DMS 273 treated with DMSO at 0.1 percent for 48 hours (cell line): Measurements from ENCODE around the gene CALD1.

Experiments
- DNase-seq: peaks from one replicate; lab custom pipeline; 2025; lab: John Stamatoyannopoulos, UW

CALD1 gene

DNA sequence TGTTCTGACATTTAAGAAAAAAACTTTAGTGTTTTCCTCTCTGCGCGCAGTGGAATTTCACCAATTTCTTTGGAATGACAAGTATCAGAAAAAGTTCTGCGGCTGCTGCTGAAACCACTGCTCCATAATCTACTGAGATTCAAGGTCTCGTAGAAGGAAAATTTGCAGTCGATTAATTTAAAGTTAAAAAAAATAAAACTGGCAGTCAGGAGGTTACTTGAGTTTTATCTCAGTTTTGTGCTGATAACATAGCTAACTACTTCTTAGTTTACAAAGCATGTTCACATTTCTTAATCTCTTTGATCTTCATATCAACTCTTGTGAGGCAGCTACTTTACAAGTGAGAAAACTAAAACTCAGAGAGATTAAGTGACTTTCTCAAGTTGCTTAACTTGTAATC, 18.2 kb upstream of the CALD1 start:
- DNase-seq: no peak

DNA sequence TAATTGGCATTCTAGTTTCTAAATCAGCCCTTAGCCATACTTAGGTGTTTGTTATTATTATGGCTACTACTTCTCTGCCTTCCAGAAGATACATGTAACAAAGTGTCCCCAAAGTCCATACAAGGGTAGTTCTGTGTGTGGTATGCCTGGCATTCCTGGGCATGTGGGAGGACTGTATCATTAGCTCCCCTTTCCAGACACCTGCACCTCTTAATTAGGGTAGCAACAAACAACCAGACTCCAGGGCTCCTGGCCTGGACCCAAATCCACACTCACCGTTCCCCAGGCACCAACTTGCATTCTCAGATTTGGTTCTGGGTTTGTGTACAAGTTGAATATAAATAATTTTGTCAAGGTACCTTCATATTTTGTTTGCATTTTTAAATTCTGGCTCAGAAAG, 15.5 kb upstream of the CALD1 start:
- no peak for DNase-seq

DNA sequence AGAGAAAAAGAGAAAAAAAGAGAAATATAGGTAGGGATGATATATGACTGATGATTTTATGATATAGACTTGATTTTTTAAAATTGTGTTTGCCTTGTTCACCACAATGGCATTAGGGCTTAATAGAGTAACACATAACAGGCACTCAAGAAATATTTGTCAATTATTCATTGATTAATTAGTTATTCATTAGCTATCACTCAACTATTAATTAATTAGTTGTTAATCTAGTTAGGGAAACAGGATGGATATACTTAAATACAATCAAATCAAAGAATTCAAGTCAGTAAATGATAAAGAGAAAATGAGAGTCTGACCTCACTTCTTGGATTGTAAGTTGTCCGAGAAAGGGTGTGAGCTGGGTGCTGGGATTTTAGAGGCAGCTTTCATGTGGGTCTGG, 15.1 kb upstream of the CALD1 start:
- no peak for DNase-seq

DNA sequence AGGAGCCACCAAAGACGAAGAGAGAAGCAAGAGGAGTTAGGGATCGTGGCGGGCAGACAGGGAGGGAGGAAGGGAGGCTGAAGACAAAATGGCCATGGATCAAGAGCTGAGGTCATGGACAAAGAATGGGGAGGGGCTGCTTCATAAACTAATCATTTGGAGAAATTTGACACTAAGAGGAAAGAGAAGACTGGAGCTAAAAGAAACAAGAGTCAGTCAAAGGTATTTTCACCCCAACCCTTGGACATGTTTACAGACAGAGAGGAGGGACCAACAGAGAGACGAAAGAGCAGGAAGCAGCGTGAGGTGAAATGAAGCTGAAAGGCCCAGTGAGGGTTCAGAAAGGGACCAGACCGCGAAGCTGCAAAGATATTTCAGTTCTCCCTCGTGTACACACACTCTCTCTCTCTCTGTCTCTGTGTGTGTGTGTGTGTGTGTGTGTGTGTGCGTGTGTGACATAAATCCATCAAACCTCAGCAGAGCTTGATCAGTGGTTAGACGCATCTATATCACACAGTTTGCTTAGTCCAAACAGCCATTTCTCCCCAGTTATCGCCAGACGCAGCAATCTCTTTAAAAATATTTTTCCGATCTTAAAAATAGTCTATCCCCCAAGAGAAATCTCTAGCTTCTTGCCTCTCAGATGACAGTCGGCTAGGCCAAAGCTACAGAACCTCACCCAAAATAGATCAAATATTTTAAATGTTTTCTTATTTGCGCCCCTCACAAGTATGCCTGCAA, 12.5 kb upstream of the CALD1 start:
- no peak for DNase-seq

DNA sequence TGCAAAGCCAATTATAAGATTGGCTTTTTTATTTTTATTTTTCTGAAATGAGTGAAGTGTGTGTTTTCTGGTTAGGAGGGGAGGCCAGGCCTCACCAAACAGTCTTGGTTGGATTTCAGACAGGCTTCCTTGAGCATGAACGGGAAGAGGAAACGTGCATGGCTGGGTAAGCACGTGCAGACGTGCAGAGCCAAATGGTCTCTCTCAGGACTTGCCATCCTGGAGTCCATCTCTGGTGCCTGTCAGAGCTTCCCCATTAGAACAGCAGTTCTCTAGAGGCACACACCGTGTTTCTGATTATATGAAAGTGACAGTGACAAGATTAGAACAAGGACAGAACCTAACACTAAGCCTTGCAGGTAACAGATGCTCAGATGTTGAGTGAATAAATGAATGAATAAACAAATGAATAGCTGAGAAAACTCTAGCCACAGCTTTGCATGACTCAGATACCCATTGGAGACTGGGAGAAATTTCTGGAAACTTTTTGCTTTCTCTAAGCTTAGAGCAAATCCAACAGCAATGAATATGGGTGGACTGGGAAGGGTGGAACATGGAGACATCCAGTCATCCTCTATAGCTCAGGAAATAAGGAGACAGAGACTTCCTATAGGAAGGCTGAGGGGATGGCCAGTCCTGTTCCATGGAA, 11.8 kb upstream of the CALD1 start:
- no peak for DNase-seq

DNA sequence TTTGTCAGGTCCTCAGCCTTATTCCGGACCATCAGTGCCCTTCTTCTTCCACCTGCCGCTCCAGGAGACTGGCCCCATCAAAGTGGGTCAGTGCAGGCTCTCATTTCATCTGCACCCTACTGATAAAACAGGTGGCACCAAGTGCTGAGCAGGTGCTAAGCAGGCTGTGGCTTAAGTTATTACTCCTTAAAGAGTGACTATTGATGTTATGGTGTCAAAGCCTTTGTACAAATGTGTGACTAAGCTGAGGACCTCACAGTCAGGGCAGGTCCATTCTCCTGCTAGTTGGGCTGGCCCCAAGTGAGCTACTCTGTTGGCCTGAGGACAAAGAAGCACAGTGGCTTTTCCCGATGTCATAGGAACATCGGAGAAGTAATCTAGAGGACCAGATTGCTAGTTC, 11.2 kb upstream of the CALD1 start:
- no peak for DNase-seq

DNA sequence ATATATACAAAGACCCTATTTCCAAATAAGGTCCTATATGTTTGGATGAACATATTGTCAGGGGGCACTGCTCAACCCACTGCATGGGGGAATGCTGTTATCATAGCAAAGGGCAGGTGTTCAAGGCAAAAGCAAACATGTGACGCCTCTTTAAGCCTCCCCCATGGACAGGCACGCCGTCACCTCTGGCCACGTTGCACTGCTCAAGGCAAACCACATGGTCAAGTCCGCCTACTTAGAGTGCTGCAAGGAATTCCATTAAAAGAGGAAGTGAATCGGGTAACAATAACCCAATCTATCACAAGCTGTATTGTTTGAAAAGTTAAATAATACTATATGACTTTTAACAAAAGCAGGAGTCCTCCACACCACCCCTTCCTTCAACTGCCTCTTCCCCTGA, 8.8 kb upstream of the CALD1 start:
- no peak for DNase-seq

DNA sequence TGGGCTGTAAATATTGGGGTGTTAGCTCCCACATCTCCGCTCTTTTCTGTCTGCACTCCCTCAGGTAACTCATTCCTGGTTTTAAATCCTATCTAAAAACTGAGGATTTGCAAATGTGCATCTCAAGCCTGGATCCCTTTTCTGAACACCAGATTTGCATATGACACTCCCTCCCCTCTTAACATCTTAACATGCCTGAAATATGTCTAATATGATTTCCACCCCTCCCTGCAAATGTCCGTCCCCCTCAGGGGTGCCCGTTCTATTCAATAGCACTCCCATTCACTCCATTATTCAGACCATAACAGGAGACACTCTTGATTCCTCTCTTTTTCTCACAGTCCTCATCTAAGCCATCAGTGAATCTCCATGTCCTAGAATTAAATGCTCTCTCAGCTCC, 8.3 kb upstream of the CALD1 start:
- DNase-seq: no peak

DNA sequence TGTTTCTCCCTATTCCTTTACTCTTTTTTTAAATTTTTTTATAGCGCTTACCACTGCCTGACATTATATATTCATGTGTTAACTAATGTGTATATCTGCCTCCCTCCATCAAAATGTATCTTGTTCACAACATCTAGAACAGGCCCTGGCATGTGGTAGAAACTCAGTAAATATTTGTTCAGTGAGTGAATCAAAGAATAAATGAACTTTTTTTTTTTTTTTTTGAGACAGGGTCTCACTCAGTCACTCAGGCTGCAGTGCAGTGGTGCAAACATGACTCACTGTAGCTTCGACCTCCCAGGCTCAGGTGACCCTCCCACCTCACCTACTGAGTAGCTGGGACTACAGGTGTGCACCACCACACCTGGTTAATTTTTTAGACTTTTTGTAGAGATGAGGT, 7.5 kb upstream of the CALD1 start:
- no peak for DNase-seq

DNA sequence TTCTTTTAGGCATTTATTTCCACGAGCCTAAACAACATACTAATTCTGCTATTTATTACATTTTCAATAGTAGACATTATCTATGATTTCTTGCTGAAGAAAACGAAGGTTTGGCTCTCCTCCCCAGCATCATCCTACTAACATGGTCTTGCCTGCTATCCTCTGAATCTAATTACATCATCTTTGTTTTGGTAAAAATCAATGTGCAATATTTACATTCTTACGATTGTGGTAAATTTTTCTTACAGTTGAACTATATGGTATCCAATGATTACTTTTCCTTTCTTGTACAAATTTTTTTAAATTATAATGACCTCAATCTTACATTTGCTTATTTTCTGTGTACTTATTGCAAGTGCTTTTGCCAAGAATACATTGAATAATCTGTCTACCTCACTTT, 7.0 kb upstream of the CALD1 start:
- DNase-seq: no peak

DNA sequence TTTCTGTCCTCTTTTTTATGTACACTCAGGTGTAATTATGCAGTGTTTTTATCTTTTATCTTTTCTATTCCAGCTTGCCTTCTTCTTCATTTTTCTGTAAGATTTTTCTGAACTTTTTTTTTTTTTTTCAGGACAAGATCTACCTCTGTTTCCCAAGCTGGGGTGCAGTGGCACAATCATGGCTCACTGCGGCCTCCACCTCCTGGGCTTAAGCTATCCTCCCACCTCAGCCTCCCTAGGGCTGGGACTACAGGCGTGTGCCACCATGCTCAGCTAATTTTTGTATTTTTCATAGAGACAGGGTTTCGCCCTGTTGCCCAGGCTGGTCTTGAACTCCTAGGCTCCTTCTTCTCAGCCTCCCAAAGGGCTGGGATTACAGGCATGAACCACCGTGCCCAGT, 6.3 kb upstream of the CALD1 start:
- no peak for DNase-seq

DNA sequence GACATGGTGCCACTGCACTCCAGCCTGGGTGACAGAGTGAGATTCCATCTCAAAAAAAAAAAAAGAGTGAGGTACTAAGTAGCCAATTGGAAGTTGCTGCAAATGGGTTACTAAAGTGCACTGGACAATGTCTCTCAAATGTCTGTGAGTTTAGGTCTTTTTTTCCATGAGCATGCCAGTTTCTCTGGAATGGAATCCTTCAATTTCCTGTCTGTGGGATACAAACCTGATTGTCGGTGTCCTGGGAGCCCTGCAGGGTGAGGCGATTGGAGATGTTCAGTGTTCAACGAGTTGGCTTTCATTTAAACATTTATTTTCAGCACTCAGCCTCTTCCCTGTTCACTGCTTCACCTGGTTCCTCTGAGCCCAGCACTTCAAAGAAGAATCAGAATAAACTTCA, 5.3 kb upstream of the CALD1 start:
- DNase-seq: no peak

DNA sequence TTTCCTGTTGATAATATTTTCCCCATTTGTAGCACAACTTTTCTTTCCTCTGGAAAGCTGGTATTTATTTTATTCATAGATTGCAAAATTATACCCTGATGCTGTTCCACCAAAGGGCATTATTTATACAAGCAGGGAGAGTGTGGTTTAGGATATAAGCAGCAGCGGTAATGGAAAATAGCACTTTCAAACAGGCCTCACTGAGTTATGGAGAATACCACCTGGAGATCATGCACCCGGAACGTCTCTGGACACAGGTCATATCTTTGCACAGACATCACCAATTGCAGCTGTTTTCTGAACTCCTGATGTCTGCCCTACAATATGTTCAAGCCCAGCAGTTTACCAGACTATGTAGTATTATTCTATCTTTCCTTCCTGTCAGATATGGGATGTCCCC, 2.0 kb upstream of the CALD1 start:
- DNase-seq: no peak

DNA sequence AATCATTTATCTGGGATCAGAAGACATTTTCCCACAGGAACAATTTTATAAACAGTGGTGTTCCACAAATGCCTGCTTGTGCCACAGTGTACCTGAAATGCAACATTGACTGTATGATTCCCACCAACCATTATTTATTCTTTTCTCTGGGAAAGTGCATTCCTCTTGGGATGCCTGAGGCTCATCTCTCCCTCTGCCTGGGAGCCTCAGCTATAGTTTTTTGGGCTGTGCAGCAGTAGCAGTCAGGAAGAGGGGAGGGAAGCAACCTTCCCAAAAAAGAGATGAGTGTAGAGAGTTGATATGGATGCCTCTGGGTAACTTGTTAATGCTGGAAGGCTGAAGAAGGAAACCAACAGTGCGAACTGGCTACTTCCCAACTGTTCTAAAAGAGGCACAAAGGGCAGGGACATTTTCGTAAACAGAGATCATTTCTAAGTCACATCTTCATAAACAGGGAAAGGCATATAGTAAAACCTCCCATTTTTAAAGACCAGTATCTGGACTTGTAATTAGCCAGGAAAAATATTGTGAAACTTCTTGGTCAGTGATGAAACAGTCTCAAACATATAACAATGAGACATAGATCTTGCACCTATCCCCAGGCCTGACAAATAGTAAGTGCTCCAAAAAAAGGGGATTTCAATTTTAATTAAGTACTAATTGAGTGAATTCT, 1.4 kb upstream of the CALD1 start:
- no peak for DNase-seq

DNA sequence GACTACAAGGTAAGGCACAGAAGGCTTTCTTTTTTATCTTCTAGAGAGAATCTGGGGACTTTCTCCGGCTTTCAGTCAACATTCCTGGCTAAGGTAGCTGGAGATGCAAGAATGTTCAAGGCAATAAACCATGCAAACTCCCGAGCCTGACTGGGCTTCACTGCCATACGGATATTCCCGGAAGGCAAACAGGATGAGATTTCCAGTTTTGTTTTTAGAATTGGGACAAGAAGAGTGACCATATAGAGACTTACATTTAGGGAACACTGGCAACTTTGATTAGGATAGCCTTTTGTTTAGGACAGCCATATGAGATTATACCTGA, 269 bp downstream of the CALD1 start:
- no peak for DNase-seq

DNA sequence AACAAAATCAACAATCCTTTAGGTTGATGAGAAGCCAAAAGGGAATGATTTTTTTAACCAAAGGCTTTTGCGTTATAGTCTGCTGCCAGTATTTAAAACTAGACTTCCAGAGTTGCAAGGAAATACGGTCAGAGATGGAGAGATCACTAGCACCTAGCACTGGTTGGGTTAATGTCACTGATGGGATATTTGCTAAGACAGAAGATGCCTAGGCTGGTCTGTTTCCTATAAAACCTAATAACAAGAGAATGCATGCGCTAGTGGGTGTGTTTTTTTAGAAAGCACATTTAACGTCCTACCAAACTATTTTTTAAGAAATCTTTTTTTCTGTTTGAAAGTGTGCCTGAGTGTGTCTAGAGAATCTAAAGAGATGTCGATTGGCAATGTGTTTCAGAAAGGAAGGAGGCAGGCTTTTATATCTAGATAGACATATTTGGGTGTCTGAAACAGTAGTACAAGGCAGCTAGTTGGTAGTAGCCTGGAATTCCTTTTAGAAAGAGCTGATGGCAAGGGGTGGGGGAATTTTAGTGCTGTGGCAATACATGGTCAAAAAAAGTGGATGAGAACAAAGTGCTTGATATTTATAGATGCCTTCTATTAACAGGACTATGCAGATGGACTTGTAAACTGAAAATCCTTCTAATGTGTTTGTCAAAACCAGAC, 863 bp downstream of the CALD1 start:
- DNase-seq: no peak

DNA sequence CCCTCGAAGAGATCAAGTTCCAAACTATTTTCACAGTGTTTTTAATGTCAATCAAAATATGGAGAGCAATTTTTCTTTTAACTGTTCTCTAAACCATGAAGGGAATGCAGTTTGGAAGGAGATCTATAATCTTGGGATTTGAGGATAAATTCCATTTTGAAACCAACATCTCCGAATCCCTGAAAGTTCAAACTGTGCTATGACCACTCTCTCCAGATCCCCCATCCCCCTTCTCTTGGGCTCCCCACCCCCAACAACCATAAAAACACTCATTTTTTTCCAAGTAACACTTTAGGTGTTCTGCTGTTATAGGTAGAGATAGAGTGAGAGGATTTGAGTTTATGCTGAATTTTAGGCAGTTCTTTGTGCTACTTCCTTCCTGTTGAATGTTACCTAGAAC, 1.7 kb downstream of the CALD1 start:
- DNase-seq: no peak

DNA sequence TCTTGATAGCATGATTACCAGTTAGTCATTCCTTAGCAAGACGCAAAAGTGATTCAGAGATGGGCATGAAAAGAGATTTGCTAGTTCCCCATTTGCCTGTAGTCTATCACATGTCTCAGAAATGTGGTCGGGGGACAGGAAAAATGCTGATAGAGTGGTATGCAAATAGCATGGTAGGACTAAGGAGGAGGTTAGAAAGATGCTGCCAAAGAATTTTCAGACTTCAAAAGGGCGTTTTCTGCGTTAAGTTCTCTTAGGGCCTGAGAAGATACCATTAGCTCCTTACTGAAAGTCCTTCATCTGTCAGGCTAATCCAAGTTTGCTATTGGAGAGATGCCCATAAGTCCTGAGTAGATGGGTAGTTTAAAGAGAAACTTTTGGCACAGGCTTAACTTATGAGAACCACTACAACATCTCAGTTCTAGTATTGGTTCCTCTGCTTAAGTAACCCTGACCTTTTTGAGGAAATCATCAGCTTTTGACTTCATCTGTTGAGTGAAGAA, 2.7 kb downstream of the CALD1 start:
- DNase-seq: no peak

DNA sequence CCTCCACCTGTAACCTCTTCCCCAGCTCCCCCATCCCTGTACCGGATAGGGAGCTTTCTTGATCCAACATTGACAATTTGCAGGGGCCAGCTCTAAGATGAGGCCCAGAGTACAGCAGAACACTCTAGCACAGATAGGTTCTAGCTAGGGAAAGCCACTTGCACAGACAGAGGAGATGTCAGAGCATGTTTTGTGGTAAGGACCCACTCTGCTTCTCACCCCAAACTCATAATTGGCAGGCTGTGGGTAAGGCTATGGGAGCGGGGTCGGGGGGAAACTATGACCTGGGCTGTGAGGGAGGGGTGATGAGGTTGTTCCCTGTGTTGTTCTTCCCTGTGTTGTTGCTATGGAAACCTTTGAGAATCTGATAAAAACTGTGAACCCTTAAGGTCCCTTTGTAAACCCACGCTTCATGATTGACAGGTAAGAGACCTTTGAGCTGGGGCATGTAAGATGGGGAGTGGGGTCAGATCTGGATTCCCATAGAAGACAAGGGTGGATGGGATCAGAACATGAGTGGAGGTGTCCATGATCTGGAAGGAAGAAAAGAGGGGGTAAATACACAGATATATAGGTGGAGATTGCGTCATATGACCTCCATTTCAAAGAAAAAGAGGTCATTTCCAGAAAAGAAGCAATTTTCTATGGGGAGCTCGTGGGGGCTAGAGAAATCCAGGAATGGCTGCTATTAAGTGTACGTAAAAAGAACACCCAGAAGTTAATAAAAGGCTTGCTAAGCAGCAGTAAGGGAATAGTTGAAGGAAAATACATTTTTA, 4.0 kb downstream of the CALD1 start:
- DNase-seq: no peak

DNA sequence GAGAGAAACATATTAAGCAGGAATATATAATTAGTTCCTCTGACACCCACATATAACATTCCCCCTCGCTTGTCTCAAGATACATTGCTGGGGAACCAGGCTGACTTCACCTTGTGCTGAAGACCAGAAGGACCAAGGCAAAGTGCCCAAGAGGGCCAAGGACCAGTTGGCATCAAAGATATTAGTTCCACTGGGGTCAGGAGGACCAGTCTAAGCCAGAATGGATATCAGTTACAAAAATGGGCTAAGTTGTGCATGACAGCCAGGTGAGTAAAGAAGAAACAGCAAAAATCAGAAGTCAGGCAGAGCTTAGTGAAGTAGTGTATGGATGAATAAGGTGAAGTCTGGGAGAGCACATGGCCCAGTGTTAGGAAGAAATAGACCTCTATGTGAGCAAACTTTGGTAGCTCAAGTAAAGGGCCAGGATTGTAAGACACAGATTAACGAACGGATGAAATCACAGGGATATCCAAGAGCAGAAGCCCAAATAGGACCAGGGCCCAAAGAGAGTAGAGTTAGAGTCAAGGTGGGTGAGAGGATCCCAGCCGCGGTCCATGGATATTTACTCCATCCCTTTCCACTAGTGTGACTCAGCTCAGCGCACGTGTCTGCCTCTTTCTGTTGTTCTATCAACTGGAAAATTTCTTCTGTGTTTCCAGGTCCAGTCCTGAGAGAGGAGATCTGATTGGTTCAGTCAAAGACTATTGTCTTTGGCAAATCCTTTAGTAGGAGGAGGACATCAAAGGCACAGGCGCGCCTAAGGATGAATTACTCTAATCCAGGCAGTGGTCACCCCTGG, 5.0 kb downstream of the CALD1 start:
- DNase-seq: no peak

DNA sequence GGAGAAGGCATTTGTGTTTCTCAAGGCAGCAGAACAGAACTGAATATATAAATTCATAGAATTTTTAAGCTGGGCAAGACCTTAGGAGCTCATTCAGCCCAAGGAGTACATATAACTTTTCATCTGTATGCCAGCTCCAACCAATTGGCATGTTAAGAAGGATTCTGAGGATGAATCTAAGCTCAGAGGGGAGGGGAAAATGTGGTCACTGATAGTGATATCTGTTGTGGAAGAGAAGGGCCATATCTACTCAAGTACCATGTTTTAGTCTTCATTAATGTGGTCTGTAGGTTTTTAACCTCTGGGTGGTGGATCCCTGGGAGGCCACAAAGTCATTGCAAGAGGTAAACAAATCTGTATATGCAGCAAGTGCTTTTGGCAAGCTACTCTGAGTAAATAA, 6.4 kb downstream of the CALD1 start:
- no peak for DNase-seq
